ENCODE results near the gene IGSF9.

- TF ChIP-seq CTCF (IDR thresholded peaks at IDR 0.05; ENCODE audit: low read depth, low read length) (no peak), EZH2phosphoT487 (IDR thresholded peaks at IDR 0.05; ENCODE audit: low read depth) (no peak)
Measured at GRCh38 chr1:159933347-159933746, 12.1 kb downstream of the IGSF9 start.
